Measurements from ENCODE around the gene IMMP2L.

The IMMP2L gene

GRCh38 chr7:110779339-110779738 is 783.0 kb downstream of the IMMP2L start:
- no peak for TF ChIP-seq CTCF (IDR thresholded peaks at IDR 0.05; ENCODE audit: insufficient read depth, low read depth, low read length, missing control alignments)
- no peak overlapping the region for H3K4me3 ChIP-seq (ENCODE audit: low read length)
- DNase-seq (ENCODE audit: low read depth), result no peak

- TF ChIP-seq CTCF (IDR thresholded peaks at IDR 0.05; ENCODE audit: insufficient read depth, low read depth, low read length, missing control alignments), result no peak
- no peak overlapping the region for H3K4me3 ChIP-seq (ENCODE audit: low read length)
- no peak for DNase-seq (ENCODE audit: low read depth)
Observed at GRCh38 chr7:110775046-110775445, 787.2 kb downstream of the IMMP2L start.

- peak; percentile 62 for DNase-seq (ENCODE audit: low read depth)
- TF ChIP-seq CTCF (IDR thresholded peaks at IDR 0.05; ENCODE audit: insufficient read depth, low read depth, low read length, missing control alignments), result no peak
- no peak overlapping the region for H3K4me3 ChIP-seq (ENCODE audit: low read length)
Observed at GRCh38 chr7:110774071-110774470, 788.2 kb downstream of the IMMP2L start.

GRCh38 chr7:110772615-110773014 is 789.7 kb downstream of the IMMP2L start:
- no peak for TF ChIP-seq CTCF (IDR thresholded peaks at IDR 0.05; ENCODE audit: insufficient read depth, low read depth, low read length, missing control alignments)
- H3K4me3 ChIP-seq (ENCODE audit: low read length), result no peak overlapping the region
- DNase-seq (ENCODE audit: low read depth), result no peak

- H3K4me3 ChIP-seq (ENCODE audit: low read length), result no peak overlapping the region
- TF ChIP-seq CTCF (IDR thresholded peaks at IDR 0.05; ENCODE audit: insufficient read depth, low read depth, low read length, missing control alignments), result no peak
Observed at GRCh38 chr7:110771717-110772116, 790.6 kb downstream of the IMMP2L start.

GRCh38 chr7:110767550-110768110 is 794.7 kb downstream of the IMMP2L start:
- H3K4me3 ChIP-seq (ENCODE audit: low read length), result no peak overlapping the region
- TF ChIP-seq CTCF (IDR thresholded peaks at IDR 0.05; ENCODE audit: insufficient read depth, low read depth, low read length, missing control alignments), result no peak
- DNase-seq (ENCODE audit: low read depth), result no peak

More at GRCh38 chr7:110771717-110772116, 790.6 kb downstream of the IMMP2L start:
- DNase-seq (ENCODE audit: low read depth), result no peak

- DNase-seq (ENCODE audit: low read depth), result peak; percentile 49
- TF ChIP-seq CTCF (IDR thresholded peaks at IDR 0.05; ENCODE audit: insufficient read depth, low read depth, low read length, missing control alignments), result no peak
- H3K4me3 ChIP-seq (ENCODE audit: low read length), result no peak overlapping the region
Observed at GRCh38 chr7:110766864-110767263, 795.4 kb downstream of the IMMP2L start.
